ACC112 (cell line): Measurements from ENCODE around the gene AXIN1.
"Not testable (repeated sequence)": the region's sequence is repeated elsewhere in the genome, so short reads cannot be mapped to it uniquely, and the experiment has no call there.

Source experiments
- H2AFZ ChIP-seq: fragments of 200-600 bp; sonication (generic); one replicate; pipeline ENCODE4 v1.6.0; 2017; ENCODE audit warnings: antibody characterized with exemption, low read length; ENCODE audit not compliant: unreplicated experiment
- H3K27ac ChIP-seq: fragments of 200-600 bp; sonication (generic); 2 replicates; pipeline ENCODE4 v1.5.1; 2014; ENCODE audit warnings: low read depth, mild to moderate bottlenecking, antibody characterized with exemption, low read length, moderate library complexity
- H3K27me3 ChIP-seq: fragments of 200-600 bp; sonication (generic); 2 replicates; pipeline ENCODE4 v1.6.1; 2014; ENCODE audit warnings: mild to moderate bottlenecking, antibody characterized with exemption, low read length, moderate library complexity, mixed read lengths; ENCODE audit not compliant: insufficient read depth
- H3K36me3 ChIP-seq: fragments of 200-600 bp; sonication (generic); 2 replicates; pipeline ENCODE4 v1.6.1; 2016; ENCODE audit warnings: mild to moderate bottlenecking, antibody characterized with exemption, low read length, moderate library complexity, mixed read lengths; ENCODE audit not compliant: insufficient read depth
- H3K4me1 ChIP-seq: fragments of 200-600 bp; sonication (generic); one replicate; pipeline ENCODE4 v1.6.1; 2016; ENCODE audit warnings: low read length, mixed read lengths; ENCODE audit not compliant: insufficient read depth, unreplicated experiment, control insufficient read depth
- H3K4me3 ChIP-seq: fragments of 200-600 bp; sonication (generic); 2 replicates; pipeline ENCODE4 v1.5.1; 2014; ENCODE audit warnings: mild to moderate bottlenecking, low read depth, low read length
- H3K79me2 ChIP-seq: fragments of 200-600 bp; sonication (generic); one replicate; pipeline ENCODE4 v1.6.0; 2016; ENCODE audit warnings: low read length; ENCODE audit not compliant: control insufficient read depth, unreplicated experiment, insufficient read depth

Gene AXIN1

DNA sequence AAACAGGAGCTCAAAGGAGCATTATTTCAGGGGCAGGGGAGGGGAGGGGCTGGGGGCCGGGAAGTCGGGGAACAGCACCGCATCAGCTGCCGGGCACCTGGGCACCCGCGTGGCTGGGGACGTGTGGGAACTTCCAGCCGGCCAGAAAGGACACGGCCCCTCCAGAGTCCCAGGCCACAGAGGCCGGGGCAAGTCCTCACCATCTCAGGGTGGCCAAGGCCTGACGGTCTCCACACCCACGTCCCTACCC is 28.2 kb upstream of the AXIN1 start:
- Histone ChIP-seq H3K27ac (no peak overlapping the region), H3K27me3 (no peaks in the 10 kb centered on the region), H3K4me3 (peak overlapping the region; percentile 92), H3K36me3 (no peaks in the 10 kb centered on the region), H3K4me1 (no peaks in the 10 kb centered on the region), H3K79me2 (peaks cover 16% of the 10 kb centered on the region), H2AFZ (peak overlapping the region; percentile 3)

DNA sequence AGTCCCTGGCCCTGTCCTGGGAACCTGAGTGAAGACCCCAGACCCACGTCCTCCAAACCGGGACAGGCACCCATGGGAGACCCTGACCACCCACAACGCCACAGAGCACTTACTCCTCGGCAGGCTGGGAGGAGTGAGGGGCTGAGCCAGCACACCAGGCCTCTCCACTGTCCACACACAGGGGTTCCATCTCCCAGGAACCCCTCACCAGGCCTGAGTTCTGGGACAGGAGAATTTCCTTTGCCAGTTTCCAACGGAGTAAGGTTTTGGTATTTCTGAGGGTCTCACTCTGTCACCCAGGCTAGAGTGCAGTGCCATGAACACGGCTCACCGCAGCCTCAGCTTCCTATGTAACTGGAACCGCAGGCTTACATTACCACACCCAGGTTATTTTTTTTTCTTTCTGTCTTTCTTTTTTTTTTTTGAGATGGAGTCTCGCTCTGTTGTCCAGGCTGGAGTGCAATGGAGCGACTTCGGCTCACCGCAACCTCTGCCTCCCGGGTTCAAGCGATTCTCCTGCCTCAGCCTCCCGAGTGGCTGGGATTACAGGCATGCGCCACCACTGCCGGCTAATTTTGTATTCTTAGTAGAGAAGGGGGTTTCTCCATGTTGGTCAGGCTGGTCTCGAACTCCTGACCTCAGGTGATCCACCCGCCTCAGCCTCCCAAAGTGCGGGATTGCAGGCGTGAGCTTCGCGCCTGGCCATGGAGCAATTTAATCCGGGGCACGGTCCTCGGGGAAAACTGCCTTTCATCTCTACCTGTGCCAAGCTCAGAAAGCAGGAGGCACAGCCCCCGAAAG is 27.6 kb upstream of the AXIN1 start:
- Histone ChIP-seq H3K27me3 (no peaks in the 10 kb centered on the region), H3K4me1 (no peaks in the 10 kb centered on the region), H3K79me2 (peaks cover 16% of the 10 kb centered on the region), H3K36me3 (no peaks in the 10 kb centered on the region), H2AFZ (no peak overlapping the region), H3K4me3 (peak overlapping the region; percentile 92), H3K27ac (no peak overlapping the region)

DNA sequence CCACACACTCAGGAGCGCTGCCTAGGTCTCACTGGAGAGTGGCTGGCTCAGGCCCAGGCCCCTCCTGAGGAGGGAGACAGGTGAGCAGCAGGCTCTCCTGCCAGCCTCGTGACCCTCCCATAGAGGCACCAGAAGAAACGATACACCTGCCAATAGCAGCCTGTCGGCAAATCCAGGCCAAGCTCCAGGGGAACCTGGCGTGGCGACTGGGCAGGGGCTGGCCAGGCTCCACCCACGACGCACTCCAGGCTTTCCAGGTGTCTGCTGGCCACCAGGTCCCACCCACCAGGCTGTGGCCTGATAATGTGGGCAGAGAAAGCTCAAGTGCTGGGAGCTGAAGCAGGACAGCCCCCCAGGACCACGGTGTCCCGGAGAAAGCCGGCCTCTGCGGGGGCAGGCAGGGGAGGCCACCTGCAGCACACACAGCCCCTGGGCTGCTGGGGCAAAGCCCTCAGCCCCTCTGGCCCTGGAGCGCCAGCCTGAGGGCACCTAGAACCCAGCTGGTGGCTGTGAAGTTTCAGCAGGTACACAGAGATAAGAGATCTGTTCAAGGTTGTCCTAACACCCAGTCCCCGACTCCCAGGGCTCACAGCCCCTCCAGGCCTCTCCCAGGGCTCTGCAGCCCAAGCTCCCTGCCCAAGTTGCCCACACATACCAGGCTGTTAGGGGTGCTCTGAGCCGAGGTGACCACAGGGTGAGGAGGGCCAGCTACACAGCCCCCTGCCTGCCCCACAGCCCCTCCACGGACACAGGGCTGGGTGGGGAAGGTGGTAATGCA is 26.8 kb upstream of the AXIN1 start:
- Histone ChIP-seq H3K4me1 (no peaks in the 10 kb centered on the region), H3K36me3 (no peaks in the 10 kb centered on the region), H3K27ac (no peak overlapping the region), H3K4me3 (no peak overlapping the region), H3K27me3 (no peaks in the 10 kb centered on the region), H3K79me2 (peaks cover 16% of the 10 kb centered on the region), H2AFZ (no peak overlapping the region)

DNA sequence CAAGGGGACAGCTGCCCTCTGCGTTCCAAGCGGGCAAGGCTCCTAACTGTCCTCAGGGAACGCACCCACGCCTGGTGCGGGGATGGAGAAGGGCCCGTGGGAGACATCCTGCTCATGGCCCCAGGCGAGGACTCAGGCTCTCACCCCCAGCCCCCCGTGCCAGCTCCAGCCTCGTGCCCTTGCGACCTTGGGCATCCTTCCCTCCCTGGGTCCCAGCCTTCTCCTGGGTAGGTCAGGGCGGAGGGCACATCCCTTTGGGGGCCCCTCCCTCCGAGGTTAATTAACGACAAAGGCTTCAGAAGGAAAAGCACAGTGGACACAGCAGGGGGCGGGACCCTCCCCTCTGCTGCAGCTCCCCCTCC is 26.3 kb upstream of the AXIN1 start:
- H3K79me2 ChIP-seq: peaks cover 16% of the 10 kb centered on the region
- H3K4me1 ChIP-seq: no peaks in the 10 kb centered on the region
- no peaks in the 10 kb centered on the region for H3K36me3 ChIP-seq
- H2AFZ ChIP-seq: no peak overlapping the region
- H3K4me3 ChIP-seq: no peak overlapping the region
- H3K27ac ChIP-seq: no peak overlapping the region
- H3K27me3 ChIP-seq: no peaks in the 10 kb centered on the region

DNA sequence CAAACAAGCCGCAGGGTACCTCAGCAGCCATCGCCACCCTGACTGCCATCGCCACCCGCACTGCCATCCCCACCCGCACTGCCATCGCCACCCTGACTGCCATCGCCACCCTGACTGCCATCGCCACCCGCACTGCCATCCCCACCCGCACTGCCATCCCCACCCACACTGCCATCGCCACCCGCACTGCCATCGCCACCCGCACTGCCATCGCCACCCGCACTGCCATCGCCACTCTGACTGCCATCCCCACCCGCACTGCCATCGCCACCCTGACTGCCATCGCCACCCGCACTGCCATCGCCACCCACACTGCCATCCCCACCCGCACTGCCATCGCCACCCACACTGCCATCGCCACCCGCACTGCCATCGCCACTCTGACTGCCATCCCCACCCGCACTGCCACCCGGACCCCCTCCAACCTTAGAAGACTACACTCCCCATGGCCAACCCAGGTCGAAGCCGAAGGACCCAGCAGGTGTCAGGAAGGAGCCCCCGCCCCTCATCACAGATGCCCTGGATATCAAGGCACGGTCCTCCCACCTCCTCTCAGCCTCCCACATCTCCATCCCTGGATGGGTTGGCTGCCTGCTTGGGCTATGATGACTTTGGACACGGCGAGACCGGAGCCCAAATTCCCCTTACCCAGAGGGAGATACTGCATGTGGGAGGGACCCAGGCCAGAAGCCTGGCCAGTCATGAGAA is 25.7 kb upstream of the AXIN1 start:
- H2AFZ ChIP-seq, H3K27me3 ChIP-seq, H3K4me3 ChIP-seq, H3K4me1 ChIP-seq, H3K36me3 ChIP-seq, H3K27ac ChIP-seq: not testable (repeated sequence)
- peaks cover 16% of the 10 kb centered on the region for H3K79me2 ChIP-seq

DNA sequence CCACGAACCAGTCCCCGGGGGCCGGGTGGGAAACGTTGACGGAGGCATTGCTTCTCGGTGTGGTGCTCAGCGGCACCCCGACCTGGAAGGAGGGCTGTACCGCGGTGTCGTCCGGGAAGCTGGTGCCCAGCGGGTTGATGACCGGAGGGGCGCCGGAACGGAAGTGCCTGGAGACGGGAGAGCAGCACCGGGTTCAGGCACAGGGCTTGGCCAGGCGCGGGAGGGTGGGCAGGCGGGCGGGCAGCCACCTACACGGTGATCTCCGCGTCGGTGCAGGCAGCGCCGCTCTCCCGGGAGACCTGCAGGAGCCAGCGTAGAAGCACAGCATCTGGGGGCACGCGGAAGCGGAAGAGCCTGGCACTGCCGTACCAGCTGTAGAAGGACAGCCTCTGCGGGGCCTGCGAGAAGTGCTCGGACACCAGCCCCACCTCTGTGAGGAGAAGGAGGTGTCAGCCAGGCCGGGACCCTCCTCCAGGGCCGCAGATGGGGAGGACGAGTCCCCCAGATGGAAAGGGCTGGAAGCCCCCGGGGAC is 25.0 kb upstream of the AXIN1 start:
- no peaks in the 10 kb centered on the region for H3K4me1 ChIP-seq
- H2AFZ ChIP-seq: no peak overlapping the region
- H3K79me2 ChIP-seq: peaks cover 16% of the 10 kb centered on the region
- H3K27ac ChIP-seq: no peak overlapping the region
- H3K4me3 ChIP-seq: no peak overlapping the region
- H3K36me3 ChIP-seq: no peaks in the 10 kb centered on the region
- H3K27me3 ChIP-seq: no peaks in the 10 kb centered on the region

DNA sequence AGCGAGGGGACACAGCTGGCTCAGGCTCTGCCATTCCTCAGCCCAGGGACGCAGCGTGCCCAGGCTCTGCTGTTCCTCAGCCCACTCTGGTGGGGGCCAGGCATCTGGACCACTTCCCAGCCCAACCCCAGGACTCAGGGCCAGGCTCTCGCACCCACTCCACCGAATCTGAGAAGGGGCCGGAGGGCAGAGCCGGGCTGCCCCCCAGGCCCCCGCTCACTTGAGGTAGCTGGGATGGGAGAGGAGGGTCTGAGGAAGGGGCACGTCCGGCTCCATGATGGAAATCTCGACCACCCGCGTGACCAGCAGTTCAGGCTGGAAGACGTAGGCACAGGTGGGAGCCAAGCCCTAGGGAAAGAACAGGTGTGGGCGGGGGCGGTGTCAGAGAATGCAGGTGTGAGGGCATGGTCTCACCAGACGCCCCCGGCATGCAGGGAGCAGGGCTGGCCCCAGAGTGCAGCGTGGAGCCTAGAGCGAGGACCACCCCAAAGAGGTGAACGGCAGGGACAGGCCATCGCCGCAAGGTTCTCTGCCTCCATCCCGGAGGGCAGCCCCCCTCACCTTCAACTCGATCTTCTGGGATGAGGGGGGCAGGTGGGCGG is 24.4 kb upstream of the AXIN1 start:
- Histone ChIP-seq H3K27ac (no peak overlapping the region), H3K4me3 (no peak overlapping the region), H3K36me3 (no peaks in the 10 kb centered on the region; the same call in 1 of the 2 replicates), H3K27me3 (no peaks in the 10 kb centered on the region), H3K4me1 (no peaks in the 10 kb centered on the region), H2AFZ (no peak overlapping the region), H3K79me2 (peaks cover 16% of the 10 kb centered on the region)

DNA sequence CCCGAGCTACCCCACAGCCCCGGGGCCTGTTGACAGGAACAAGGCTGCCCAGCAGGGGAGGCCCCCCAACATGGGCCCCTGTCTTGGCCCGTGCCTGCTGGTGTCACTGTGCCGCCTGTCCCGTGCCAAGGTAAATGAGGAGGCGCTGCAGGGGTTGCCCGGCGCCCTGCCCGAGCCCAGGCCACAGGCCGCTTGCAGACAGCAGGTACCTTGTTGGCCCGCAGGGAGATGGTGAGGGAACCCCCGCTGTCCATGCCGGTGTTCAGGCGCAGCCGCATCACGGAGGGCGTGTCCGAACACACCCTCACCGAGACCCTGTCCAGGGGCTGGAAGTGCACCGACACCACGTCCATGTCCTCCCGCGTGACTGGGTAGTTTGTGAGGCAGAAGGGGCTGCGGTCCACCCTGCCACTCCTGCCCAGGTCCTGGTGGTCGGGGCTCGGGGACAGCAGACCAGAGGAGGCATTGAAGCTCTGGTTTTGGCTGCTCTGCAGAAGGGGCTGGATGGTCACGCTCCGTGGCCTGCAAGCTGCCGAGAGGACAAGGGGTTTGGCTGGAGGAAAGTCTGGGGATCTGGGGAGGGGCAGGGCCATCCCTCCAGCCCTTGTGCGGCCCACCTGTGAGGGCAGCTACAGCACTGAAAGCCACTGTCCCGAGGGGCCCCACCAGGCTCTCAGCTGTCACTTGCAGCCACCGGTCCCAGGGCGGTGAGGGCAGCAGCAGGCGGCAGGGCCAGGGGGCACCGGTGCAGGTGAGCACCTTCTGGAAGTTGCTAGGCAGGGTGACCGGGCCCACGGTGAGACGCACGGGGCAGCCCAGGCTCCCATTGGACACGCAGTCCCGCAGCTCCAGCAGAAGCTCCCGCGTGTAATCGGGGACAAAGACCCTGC is 23.6 kb upstream of the AXIN1 start:
- Histone ChIP-seq H3K79me2 (peaks cover 12% of the 10 kb centered on the region), H3K27ac (no peak overlapping the region), H2AFZ (no peak overlapping the region), H3K36me3 (no peaks in the 10 kb centered on the region; the same call in 1 of the 2 replicates), H3K4me1 (no peaks in the 10 kb centered on the region), H3K4me3 (no peak overlapping the region), H3K27me3 (no peaks in the 10 kb centered on the region)

DNA sequence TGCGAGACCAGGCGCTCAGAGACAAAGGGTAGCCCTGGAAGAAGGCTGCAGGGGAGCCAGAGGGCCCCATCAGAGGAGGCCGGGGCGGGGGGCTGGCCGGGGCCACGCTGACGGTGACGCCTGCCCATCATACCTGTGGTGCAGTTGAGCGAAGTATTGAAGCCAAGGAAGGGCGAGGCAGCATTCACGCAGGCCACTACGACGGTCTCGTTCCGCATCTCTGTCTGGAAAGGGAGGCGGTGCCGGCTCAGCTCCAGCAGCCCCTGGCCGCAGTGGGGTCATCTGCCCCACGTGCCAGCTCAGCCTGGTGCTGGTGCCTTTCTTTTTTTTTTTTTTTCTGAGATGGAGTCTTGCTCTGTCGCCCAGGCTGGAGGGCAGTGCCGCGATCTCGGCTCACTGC is 22.7 kb upstream of the AXIN1 start:
- no peaks in the 10 kb centered on the region for H3K27me3 ChIP-seq
- no peak overlapping the region for H2AFZ ChIP-seq
- peaks cover 3% of the 10 kb centered on the region for H3K4me1 ChIP-seq
- H3K27ac ChIP-seq: no peak overlapping the region
- H3K36me3 ChIP-seq: no peaks in the 10 kb centered on the region; the same call in 1 of the 2 replicates
- H3K79me2 ChIP-seq: peaks cover 7% of the 10 kb centered on the region
- H3K4me3 ChIP-seq: no peak overlapping the region

DNA sequence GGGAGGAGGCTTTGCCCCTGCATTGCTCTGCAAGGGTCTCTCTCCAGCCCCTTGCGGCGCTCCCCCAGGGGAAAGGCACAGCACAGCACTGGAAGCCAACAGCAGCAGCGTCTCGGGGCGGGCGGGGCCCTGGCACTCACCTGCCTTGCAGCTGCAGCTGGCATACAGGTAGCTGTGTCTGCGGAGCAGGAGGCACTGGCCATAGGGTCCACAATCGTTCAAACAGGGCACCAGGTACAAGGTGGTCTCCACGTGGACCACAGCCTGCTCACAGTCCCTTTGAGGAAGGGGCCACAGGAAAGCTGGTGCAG is 22.0 kb upstream of the AXIN1 start:
- Histone ChIP-seq H3K79me2 (peaks cover under 1% of the 10 kb centered on the region), H3K4me3 (no peak overlapping the region), H3K36me3 (no peaks in the 10 kb centered on the region; the same call in 1 of the 2 replicates), H3K27ac (no peak overlapping the region), H3K27me3 (no peaks in the 10 kb centered on the region), H3K4me1 (peaks cover 3% of the 10 kb centered on the region), H2AFZ (no peak overlapping the region)
